Activated CD4-positive, alpha-beta T cell treated with anti-CD3 and anti-CD28 coated beads, Interleukin-10, Interleukin-2, amounts not matched to agents 100 ng/mL and 50 ng/mL, durations not matched to agents 16 hours and 8 hours (primary cell): ENCODE results near the gene CATSPERE.

Source experiments
- DNase-seq: peaks from one replicate; pipeline ENCODE4 v3.0.0-alpha.2; 2020

The CATSPERE gene

GRCh38 chr1:244461245-244462071, at the start of gene CATSPERE:
CATSPERE (plus strand) TSS chr1:244461273; CDS start chr1:244461430, 157 bp downstream.
- DNase-seq: peak; percentile 84

GRCh38 chr1:244412176-244412575, 48.9 kb upstream of the CATSPERE start:
- no peak for DNase-seq

- no peak for DNase-seq
Observed at GRCh38 chr1:244413736-244414135, 47.3 kb upstream of the CATSPERE start.

GRCh38 chr1:244414543-244414942, 46.5 kb upstream of the CATSPERE start:
- DNase-seq: no peak

- DNase-seq: no peak
Observed at GRCh38 chr1:244419024-244419423, 42.0 kb upstream of the CATSPERE start.

- no peak for DNase-seq
Observed at GRCh38 chr1:244422174-244422573, 38.9 kb upstream of the CATSPERE start.

GRCh38 chr1:244424649-244425334, 36.3 kb upstream of the CATSPERE start:
- DNase-seq: no peak

- no peak for DNase-seq
Observed at GRCh38 chr1:244427647-244428046, 33.4 kb upstream of the CATSPERE start.

GRCh38 chr1:244429818-244430217, 31.3 kb upstream of the CATSPERE start:
- no peak for DNase-seq

GRCh38 chr1:244431166-244431565, 29.9 kb upstream of the CATSPERE start:
- DNase-seq: no peak

- DNase-seq: peak; percentile 47
Observed at GRCh38 chr1:244435562-244436205, 25.4 kb upstream of the CATSPERE start.

- no peak for DNase-seq
Observed at GRCh38 chr1:244436336-244437085, 24.6 kb upstream of the CATSPERE start.

- DNase-seq: no peak
Observed at GRCh38 chr1:244437086-244437468, 24.0 kb upstream of the CATSPERE start.

- DNase-seq: no peak
Observed at GRCh38 chr1:244439391-244440032, 21.6 kb upstream of the CATSPERE start.

- no peak for DNase-seq
Observed at GRCh38 chr1:244442850-244443249, 18.2 kb upstream of the CATSPERE start.

GRCh38 chr1:244444854-244445253, 16.2 kb upstream of the CATSPERE start:
- no peak for DNase-seq

- no peak for DNase-seq
Observed at GRCh38 chr1:244445320-244446181, 15.5 kb upstream of the CATSPERE start.

- no peak for DNase-seq
Observed at GRCh38 chr1:244447024-244447423, 14.0 kb upstream of the CATSPERE start.

GRCh38 chr1:244447552-244447951, 13.5 kb upstream of the CATSPERE start:
- DNase-seq: no peak

- DNase-seq: no peak
Observed at GRCh38 chr1:244448279-244449036, 12.6 kb upstream of the CATSPERE start.
